Astrocyte of the hippocampus (primary cell): Measurements from ENCODE around the gene ZNF414.
"Not testable (repeated sequence)": the region's sequence is repeated elsewhere in the genome, so short reads cannot be mapped to it uniquely, and the experiment has no call there.

ENCODE experiments used
- DNase-seq: peaks from one replicate; pipeline ENCODE4 v3.0.0; 2011; ENCODE audit warnings: low read depth, low spot score

ZNF414 gene

DNA sequence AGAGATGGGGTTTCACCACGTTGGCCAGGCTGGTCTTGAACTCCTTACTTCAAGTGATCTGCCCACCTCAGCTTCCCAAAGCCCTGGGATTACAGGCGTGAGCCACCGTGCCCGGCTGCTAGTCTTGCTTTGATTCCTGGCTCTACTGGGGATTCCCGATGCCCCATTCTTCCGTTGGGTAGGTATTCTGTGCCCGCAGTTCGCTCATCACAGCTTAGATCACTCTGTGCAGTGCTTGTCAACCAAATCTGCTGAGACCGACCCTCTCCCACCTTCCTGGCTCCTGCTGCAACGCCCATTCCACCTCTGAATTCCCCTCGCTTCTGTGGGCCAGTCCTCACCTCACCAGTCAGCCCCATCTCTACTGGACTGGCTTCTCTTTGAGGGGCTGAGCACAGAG is 4.6 kb upstream of the ZNF414 start:
- no peak for DNase-seq

DNA sequence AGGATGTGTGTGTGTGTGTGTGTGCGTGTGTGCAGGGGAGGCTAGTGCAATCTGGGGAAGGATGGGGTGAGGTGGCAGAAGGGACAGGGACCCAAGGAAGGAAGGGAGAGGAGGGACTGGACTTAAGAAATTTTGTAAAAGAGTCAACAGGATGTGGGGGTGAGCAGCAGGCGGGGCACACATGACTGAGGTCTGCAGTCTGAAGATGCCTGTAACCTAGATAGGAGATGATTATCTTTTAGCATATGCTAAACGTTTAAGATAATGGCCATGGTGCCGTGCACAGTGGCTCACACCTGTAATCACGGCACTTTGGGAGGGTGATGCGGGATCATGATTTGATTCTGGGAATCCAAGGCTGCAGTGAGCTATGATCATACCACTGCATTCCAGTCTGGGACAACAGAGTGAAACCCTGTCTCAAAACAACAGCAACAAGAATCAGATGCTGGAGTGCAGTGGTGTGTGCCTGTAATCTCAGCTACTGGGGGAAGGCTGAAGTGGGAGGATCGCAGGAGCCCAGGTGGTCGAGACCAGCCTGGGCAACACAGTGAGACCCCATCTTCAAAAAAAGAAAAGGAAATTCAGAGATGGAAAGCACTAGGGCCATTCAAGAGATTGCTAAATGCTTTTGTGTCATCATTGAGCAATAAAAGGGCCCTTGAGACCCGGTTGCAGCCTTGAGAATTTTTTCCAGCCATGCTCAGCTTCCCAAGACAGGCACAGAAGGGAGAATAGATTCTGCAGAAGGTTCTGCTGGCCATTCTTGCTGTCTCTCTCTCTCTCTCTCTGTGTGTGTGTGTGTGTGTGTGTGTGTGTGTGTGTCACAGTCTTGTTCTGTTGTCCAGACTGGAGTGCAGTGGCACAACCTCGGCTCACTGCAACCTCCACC is 3.8 kb upstream of the ZNF414 start:
- no peak for DNase-seq

DNA sequence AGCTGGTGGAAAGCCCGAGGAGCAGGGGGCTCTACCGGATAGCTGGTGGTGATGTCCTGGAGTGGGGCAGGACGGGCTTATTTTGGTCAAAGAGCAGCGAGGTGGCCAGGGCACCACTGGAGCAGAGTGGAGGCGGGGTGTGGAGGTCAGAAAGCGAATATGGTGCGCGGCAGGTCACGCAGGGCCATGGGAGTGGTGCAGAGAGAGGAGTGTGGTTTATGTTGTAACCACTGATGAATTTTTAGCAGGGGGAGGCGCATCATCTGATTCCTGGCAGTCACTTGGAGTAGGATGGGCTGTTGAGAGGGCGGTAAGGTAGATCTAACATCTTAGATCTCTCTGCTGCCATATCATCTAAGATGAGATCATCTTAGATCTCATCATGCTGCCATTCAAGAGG is 1.4 kb upstream of the ZNF414 start:
- DNase-seq, result no peak

DNA sequence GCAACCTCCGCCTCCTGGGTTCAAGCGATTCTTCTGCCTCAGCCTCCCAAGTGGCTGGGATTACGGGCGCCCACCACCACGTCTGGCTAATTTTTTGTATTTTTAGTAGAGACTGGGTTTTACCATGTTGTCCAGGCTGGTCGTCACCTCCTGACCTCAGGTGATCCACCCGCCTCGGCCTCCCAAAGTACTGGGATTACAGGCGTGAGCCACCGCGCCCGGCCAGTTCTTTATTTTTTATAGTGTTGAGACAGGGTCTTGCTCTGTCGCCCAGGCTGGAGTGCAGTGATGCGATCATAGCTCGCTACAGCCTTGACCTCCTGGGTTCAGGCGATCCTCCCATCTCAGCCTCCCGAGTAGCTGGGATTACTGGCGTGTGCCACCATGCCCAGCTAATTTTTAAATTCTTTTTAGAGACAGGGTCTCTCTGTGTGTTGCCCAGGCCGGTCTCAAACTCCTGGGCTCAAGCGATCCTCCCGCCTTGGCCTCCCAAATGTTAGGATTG is 590 bp upstream of the ZNF414 start:
- not testable (repeated sequence) for DNase-seq

DNA sequence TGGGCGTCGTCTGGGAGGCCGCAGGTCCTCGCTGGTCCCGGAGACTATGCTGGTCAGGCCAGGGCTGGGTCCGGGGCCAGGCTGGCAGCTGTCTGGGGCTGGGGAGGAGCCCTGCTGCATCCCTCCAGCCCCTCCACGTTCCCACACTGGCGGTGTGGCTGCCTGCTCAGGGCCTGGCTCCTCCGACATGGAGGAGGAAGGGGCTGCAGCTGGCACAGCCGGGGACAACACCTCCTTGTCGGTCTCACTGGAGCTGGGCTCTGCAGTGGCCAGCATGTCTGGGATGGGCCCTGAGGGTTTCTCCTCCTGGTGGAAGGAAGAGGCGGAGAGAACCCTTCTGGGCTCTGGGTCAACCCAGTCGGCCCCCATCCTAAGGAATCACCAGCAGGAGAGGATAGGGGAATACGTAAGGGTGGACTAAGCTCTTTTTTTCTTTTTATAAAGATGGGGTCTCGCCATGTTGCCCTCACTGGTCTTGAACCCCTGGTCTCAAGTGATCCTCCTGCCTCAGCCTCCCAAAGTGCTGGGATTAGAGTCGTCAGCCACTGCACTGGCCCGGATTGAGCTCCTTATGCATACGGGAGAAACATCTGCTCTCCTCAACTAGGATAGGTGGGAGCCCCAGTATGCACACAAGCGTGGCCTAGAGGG is 806 bp downstream of the ZNF414 start:
- no peak for DNase-seq

DNA sequence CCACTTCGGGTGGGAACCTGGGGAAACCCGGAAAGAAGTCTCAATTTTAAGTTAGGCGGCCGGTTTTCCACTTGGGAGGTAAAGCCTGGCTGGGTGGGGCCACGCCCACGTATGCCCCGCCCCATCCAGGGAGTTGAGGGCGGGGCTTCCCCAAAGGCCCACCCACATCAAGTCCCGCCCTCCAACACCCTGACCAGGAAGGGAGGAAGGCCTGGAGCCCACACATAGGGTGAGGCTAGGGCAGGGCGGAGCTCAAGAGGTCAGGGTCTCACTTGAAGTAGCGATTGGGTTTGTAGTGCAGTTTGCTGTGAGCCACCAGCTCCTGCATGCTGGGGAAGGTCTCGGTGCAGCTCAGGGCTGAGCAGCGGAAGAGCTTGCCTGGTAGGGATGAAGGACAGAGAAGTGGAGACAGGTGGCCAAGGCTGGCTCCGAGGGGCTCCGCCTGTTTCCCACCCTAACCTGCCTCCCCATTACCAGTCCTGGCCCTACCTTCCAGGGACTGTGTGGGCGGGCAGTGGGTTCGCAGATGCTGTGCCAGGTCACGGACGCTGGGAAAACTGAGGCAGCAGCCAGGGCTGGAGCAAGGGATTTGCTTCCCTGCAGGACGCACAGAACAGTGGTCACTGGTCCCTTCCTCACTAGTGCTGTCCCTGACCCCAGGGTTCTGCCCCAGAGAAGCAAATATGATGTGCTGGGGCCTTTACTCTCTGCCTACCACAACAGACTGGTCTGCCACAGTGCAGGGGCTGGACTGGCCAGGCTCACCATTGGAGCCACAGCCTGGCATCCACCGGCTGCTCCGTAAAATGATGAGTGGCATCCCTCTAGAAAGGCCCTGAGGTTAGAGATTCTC is 1.6 kb downstream of the ZNF414 start:
- DNase-seq, result peak; percentile 34

DNA sequence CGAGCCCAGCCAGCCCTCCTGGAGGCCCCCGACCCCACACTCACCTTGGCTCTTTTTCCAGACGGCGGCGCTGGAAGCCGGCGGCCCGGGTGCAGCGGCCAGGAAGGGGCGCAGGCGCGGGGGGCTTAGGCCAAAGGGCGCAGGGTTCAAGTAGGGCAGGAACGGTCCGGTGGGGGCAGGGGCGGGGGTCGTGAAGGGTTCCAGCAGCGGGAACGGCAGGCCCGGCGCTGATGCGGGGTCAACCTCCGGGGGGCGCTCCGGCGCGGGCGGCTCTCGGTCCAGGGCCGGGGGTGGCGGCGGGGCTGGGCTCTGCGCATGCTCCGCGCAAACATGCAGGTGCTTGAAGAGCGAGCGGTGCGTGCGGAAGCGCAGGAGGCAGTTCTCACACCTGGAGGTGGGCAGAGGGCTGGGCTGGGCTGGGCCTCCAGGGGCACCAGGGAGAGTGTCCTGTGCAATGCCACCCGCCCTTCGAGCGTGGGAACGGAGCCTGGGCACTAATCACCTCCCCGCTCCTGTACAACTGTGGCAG is 2.3 kb downstream of the ZNF414 start:
- no peak for DNase-seq

DNA sequence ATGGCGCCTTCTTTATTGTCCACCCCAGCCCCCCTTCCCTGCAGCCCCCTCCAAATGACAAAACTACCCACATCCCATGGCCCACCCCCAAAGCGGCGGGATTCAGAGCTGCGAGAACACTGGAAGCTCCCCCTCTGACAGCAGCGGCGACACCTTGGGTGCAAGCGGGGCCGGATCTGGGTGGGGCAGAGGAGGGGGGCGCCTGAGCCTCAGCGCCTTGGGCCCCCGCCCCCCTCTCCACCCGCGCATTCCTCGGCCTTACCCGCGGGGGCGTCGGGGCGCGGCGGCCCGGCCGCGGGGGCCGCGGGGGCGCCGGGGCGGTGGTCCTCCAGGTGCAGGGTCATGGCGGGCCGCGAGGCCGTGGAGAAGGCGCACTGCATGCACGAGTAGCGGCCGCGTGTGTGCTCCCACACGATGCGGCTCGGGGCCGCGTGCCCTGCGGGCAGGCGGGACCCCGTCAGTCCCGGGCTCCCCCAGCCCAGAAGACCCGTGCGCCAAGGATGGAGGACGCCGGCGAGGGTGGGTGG is 3.3 kb downstream of the ZNF414 start:
- no peak for DNase-seq

DNA sequence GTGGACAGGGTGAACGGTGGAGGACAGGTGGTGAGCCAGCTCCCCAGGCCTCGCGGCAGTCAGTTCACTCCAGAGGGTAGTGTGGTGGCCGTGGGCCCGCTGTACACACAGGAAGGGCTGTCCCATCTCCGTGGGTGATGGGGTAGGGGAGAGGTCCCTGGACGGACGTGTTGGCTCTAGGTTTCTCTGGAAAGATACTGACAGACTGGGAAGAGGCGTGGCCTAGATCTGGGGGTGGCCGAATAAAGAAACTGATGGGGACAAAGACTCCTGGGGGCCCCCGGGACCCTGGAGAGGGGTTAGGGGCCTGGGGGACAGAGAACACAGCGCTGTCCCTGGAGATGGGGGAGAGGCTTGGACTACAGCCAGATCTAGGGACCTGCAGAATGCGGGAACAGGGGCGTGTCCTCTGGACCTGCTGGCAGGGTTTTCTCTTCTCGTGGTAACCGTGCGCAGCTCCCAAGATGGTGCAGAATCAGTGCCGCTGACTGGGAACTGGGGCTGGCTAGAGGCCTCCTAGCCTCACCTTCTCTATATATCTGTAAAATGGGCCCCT is 7.5 kb downstream of the ZNF414 start:
- DNase-seq, result no peak

DNA sequence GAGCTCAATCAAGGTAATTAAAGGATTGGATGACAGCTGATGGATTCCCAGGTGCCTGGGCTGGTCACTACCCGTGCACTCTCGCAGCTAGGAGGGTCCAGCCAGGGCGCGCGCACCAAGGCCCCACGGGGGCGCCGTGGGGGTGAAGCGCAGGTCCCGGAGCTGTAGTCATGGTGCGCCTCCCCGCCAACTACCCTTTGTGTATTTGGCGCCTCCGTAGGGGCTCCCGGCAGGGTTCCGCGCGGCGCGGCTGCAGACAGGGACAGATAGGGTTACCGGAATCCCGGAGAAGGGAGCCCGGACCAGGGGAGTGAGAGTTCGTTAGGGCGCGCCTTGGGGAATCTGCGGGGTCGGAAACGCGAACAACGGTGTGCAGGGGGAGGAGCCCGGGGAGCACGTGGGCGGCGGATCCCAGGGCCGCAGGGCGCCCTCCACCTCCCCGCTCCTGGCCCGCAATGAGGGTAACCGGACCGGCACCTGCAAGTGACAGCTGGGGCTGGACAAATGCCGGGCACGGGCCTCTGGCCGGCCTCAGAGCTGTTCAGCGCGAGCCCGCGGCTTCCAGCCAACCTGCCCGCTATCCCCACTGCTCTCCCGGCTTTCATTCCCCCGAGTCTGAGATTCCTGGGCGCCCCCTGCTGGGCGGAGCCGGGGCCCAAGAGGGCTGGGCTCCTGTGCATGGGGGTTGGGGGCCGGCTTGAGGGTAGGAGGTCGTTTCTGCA is 8.1 kb downstream of the ZNF414 start:
- DNase-seq, result peak; percentile 91

DNA sequence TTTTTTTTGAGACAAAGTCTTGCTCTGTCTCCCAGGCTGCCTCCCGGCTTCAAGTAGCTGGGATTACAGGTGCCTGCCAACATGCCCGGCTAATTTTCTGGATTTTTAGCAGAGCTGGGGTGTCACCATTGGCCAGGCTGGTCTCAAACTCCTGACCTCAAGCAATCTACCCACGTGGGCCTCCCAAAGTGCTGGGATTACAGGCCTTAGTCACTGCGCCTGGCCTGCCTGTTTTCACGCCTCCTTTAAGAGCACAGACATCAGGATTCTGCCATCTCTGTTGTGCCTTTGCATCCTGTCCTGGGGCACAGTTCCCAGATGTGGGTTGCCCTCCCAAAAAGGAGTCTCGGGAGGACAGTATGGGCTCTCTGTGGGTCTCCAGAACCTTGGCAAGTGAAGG is 9.0 kb downstream of the ZNF414 start:
- DNase-seq, result no peak

DNA sequence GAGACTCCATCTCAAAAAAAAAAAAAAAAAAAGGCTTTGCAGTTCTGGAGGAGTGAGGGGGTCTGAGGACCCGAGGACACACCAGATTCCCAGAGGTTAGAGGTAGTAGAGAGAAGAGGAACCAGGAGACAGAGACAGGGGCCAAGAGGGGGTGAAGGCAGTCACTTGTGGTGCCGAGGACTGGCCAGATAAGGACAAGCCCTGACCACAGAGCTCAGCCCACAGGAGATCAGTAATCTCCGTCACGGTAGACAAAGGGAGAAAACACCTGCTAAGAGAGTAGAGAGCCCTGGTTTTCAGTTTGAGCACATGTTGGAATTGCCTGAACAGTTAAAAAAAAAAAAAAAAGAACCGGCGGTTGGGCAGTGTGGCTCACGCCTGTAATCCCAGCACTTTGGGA is 9.8 kb downstream of the ZNF414 start:
- no peak for DNase-seq

DNA sequence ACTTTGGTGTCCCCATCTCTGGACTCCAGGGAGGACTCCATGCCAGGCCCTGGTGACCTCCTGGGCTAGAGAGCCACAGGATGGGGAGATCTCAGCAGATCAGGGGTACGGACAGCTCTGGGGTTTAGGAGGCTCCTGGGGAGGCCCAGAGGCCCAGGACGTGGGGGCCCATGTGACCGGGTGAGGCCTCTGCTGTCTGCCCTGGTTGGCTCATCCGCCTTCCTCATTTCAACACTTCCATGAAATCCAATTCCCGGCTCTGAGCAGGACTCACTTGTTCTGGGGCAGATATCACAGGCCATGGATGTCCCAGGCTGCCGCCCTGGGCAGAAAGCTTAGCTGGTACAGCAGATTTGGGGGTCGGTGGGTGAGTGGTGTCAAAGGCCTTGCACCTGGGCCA is 10.5 kb downstream of the ZNF414 start:
- no peak for DNase-seq

DNA sequence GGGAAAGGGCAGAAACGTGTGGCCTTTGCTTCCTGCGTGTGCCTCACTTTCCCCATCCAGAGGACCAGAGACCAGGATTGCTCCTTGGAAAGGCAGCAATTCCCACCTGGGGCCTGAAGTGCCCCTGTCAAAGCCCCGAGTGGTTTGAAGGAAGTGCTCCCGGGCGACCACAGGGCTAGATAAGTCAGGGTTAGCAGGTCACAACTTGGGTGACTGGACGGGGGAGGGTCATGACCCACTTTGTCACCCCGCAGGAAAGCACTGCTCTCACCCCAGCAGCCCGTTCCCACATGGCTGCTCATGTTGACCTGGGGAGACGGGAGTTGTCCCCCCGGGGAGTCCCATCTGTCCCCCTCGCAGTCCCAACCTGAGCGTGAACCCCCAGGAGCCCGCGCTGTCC is 12.0 kb downstream of the ZNF414 start:
- DNase-seq, result no peak

DNA sequence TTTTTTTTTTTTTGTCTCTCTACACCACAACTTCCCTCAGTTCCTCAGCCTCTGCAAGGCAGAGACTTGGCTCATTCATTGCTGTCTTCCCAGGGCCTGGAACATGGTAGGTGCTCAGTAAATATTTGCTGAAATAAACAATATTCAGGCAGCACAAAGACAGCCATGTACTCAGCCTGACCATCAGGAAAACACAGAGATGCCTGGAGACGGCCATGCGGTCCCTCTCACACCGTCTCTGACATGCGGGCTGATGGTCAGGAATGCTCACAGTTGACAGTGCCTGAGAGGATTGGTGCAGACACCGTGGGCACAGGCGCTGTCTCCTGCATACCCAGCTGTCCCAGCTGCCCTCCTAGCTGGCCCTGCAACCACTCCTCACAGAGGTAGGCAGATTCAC is 12.5 kb downstream of the ZNF414 start:
- no peak for DNase-seq

DNA sequence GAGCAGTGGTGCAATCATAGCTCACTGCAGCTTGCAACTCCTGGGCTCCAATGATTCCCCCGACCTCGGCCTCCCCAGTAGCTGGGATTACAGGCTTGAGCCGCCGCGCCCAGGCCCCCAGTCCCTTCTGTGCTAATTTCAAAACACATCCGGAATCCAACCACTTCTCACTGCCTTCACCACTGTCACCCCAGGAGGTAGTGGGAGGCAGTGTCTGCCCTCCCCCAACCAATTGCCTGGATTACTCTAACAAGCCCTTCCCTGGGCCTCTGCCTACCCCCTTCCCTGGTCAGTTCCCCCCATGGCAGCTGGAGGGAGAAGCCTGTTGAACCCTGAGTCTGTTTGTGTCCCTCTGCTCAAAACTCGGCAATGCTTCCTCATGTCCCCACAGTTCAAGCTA is 13.8 kb downstream of the ZNF414 start:
- no peak for DNase-seq

DNA sequence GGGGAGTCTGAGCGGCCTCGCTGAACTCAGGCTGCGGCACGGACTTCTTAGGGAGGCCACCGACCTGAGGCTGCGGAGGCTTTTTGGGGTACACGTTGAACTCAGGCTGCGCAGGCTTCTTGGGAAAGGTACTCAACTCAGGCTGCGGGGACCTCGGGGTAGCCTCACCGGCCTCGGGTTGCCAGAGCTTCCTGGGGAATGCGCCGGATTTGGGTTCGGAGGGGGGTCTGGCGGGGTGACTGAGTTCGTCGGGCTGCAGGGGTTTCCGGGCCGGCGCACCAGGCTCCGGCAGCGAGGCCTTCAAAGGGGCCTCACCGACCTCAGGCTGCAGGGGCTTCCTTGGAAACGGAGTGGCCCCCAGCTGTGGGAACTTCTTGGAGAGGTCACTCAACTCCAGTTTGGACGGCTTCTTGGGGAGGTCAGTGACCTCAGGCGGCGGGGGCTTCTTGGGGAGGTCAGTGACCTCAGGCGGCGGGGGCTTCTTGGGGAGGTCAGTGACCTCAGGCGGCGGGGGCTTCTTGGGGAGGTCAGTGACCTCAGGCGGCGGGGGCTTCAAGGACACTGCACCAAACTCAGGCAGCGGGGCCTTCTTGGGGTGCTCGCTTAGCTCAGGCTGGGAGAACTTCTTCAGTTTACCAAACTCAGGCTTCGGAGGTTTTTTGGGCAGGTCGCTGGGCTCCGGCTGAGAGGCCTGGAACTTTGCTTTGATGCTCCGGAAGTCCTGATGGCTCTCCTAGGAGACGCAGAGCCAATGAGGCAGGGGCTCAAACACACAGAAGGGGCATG is 14.7 kb downstream of the ZNF414 start:
- no peak for DNase-seq

DNA sequence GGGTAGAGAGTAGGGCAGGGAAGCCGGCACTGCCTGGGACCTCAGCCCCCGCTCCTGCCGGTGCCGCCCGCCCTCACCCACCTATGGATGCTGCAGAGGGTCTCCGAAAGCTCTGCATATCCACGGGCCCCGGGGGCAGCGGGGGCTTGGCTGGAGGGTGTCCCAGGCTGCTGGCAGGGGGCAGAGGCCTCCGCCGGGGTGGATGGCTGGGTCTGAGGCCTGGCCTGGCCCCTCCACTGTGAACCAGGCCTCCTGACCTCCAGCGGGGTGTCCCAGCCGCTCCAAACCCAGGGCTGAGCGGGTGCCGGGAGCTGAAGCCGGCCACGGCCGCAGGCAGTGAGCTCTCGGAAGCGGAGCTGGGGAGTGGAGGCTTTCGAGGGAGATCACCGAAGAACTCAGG is 15.7 kb downstream of the ZNF414 start:
- DNase-seq, result no peak

DNA sequence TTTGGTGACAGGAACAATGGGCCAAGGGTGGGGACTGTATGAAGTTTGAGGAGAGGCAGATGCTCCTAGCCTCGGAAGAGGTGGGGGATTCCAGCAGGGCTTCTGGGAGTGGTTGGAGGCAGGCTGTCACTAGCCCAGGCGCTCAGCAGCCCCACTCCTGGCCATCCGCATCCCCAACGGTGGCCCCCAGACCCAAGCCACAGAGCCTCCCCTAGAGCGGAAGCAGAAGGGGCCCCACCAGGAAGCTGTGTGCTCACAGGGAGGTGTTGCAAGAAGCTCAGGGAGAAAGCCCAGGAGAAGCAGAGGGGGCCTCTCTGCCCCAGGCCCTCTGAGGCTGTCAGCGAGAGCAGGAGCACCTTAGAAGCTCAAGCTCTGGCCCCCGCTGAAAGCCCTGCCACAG is 19.8 kb downstream of the ZNF414 start:
- no peak for DNase-seq

DNA sequence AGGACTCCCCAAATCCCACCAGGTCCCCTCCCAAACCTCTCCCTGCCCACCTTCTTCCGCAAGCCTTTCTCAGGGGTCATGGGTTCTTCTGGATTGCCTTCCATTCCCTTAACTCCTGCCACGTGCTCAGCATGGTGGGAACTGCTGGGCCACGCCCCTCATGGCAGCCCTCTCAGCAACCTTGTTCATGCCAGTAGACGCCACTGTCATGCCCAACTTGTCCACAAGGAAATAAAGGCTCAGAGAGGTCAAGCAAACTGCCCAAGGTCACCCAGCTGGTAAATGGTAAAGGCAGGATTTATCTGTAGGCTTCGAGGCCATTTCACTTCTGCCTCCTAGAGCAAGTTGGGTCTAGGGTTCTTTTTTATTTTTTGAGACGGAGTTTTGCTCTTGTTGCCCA is 22.4 kb downstream of the ZNF414 start:
- no peak for DNase-seq
